Measurements from ENCODE around the gene OR51B4.
"Not testable (repeated sequence)": the region's sequence is repeated elsewhere in the genome, so short reads cannot be mapped to it uniquely, and the experiment has no call there.

The OR51B4 gene

DNA sequence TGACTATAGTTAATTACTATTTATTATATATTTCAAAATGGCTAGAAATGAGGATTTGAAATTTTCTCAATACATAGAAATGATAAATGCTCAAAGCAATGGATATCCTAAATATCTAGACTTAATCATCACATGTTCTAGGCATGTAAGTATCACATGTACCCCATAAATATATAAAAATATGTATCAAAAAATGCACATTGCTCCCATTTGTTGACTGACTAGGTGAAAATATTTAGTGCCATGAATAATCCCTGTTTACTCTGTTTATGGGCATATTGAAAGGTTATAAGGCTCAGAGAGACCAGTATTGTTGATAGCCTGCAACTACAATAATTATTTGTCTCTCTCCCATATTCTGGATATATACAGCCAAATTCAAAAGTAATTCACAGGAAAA lies 35.1 kb downstream of the OR51B4 start:
- no peaks in the 10 kb centered on the region for H3K27me3 ChIP-seq (ENCODE audit: insufficient read depth, low read length)
- H3K9ac ChIP-seq (ENCODE audit: low read depth, low read length), result no peak overlapping the region
- H3K4me1 ChIP-seq (ENCODE audit: insufficient read depth, low read length), result no peaks in the 10 kb centered on the region
- no peak overlapping the region for H3K4me3 ChIP-seq (ENCODE audit: low read length)
- H3K36me3 ChIP-seq (ENCODE audit: insufficient read depth, low read depth, low read length), result no peaks in the 10 kb centered on the region
- H3K27ac ChIP-seq (ENCODE audit: low read length), result no peak overlapping the region
- H3K9me3 ChIP-seq (ENCODE audit: insufficient read depth, low read depth, low read length), result no peaks in the 10 kb centered on the region

- no peak overlapping the region for H3K27ac ChIP-seq (ENCODE audit: low read length)
- no peak overlapping the region for H3K9ac ChIP-seq (ENCODE audit: low read depth, low read length)
- no peaks in the 10 kb centered on the region for H3K4me1 ChIP-seq (ENCODE audit: insufficient read depth, low read length)
- no peaks in the 10 kb centered on the region for H3K36me3 ChIP-seq (ENCODE audit: insufficient read depth, low read depth, low read length)
- H3K9me3 ChIP-seq (ENCODE audit: insufficient read depth, low read depth, low read length), result no peaks in the 10 kb centered on the region
- no peak overlapping the region for H3K4me3 ChIP-seq (ENCODE audit: low read length)
- no peaks in the 10 kb centered on the region for H3K27me3 ChIP-seq (ENCODE audit: insufficient read depth, low read length)
Observed at GRCh38 chr11:5265832-5266231, 35.9 kb downstream of the OR51B4 start.

DNA sequence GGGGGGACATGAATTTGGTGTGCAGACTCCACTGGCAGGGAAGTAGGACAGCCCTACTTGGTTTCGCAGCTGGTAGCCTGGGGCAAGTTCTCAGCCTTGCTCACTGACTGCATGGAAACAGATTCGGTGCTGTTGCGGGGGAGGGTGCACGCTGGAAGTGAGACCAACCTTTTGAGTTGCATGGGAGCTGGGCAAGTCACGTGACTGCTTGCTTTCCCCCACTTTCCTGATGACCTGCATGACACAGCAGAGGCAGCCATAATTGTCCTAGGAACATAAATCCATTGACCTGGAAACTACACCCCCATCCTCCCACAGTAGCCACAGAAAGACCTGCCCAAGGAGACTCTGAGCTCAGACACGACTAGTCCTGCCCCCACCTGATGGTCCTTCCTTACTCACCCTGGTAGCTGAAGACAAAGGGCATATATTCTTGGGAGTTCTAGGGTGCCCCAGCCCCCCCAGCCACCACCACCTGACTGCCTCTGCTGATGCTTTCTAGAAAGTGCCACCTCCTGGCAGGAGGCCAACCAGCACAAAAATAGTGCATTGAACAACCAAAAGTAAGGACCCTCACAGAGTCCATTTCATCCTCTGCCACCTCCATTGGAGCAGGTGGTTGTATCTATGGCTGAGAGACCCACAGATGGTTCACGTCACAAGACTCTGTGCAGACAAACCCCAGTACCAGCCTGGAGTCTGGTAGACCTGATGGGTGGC lies 43.0 kb downstream of the OR51B4 start:
- no peaks in the 10 kb centered on the region for H3K9me3 ChIP-seq (ENCODE audit: insufficient read depth, low read depth, low read length)
- no peak overlapping the region for H3K27ac ChIP-seq (ENCODE audit: low read length)
- H3K36me3 ChIP-seq (ENCODE audit: insufficient read depth, low read depth, low read length), result no peaks in the 10 kb centered on the region
- H3K27me3 ChIP-seq (ENCODE audit: insufficient read depth, low read length), result no peaks in the 10 kb centered on the region; the same call in 1 of the 2 replicates
- no peak overlapping the region for H3K9ac ChIP-seq (ENCODE audit: low read depth, low read length)
- H3K4me1 ChIP-seq (ENCODE audit: insufficient read depth, low read length), result peaks cover 14% of the 10 kb centered on the region
- H3K4me3 ChIP-seq (ENCODE audit: low read length), result no peak overlapping the region

DNA sequence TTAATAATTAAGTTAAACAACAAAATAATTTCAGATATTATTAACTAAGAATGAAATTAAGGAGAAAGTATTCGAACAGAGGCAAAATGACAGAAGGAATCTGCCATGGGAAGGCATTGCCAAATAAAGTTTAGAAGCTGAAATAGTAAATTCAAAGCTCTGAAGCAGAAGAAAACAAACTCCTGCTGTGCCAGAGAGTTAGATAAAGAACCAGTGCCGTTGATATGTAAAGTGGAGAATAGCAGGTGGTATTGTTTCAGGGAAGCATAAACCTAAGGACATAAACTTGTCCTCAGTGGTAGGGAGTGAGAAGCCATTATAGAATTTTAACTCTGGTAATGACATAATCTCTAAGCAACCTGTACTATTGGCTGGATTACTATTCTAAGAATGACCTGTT lies 44.5 kb downstream of the OR51B4 start:
- no peaks in the 10 kb centered on the region for H3K36me3 ChIP-seq (ENCODE audit: insufficient read depth, low read depth, low read length)
- no peak overlapping the region for H3K27ac ChIP-seq (ENCODE audit: low read length)
- H3K9ac ChIP-seq (ENCODE audit: low read depth, low read length), result no peak overlapping the region
- H3K4me3 ChIP-seq (ENCODE audit: low read length), result peak overlapping the region; percentile 33
- H3K9me3 ChIP-seq (ENCODE audit: insufficient read depth, low read depth, low read length), result no peaks in the 10 kb centered on the region
- H3K4me1 ChIP-seq (ENCODE audit: insufficient read depth, low read length), result peaks cover 14% of the 10 kb centered on the region
- H3K27me3 ChIP-seq (ENCODE audit: insufficient read depth, low read length), result no peaks in the 10 kb centered on the region; the same call in 1 of the 2 replicates

DNA sequence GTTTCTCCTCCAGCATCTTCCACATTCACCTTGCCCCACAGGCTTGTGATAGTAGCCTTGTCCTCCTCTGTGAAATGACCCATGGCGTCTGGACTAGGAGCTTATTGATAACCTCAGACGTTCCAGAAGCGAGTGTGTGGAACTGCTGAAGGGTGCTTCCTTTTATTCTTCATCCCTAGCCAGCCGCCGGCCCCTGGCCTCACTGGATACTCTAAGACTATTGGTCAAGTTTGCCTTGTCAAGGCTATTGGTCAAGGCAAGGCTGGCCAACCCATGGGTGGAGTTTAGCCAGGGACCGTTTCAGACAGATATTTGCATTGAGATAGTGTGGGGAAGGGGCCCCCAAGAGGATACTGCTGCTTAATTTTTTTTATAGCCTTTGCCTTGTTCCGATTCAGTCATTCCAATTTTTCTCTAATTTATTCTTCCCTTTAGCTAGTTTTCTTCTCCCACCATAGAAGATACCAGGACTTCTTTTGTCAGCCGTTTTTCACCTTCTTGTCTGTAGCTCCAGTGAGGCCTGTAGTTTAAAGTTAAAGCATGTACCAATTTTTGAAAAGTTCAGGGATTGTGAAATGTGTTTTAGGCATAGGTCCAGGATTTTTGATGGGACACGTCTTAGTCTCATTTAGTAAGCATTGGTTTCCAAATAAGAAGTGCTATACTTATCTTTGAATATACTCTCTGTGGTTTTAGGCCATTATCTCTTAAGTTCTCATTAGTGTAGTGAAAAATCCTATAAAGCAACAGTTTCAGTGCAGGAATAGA lies 46.9 kb downstream of the OR51B4 start, which contains the start of gene HBG2:
Gene HBG2 (minus strand): TSS at position 136 of the 768 bp plus-strand sequence. CDS start 53 bp downstream, at position 83.
- H3K4me1 ChIP-seq (ENCODE audit: insufficient read depth, low read length), result peaks cover 14% of the 10 kb centered on the region
- H3K4me3 ChIP-seq (ENCODE audit: low read length); H3K36me3 ChIP-seq (ENCODE audit: insufficient read depth, low read depth, low read length); H3K9ac ChIP-seq (ENCODE audit: low read depth, low read length); H3K9me3 ChIP-seq (ENCODE audit: insufficient read depth, low read depth, low read length); H3K27ac ChIP-seq (ENCODE audit: low read length); H3K27me3 ChIP-seq (ENCODE audit: insufficient read depth, low read length): not testable (repeated sequence)

- H3K4me1 ChIP-seq (ENCODE audit: insufficient read depth, low read length), result peaks cover 14% of the 10 kb centered on the region
- not testable (repeated sequence) for H3K27ac ChIP-seq (ENCODE audit: low read length); H3K9me3 ChIP-seq (ENCODE audit: insufficient read depth, low read depth, low read length); H3K9ac ChIP-seq (ENCODE audit: low read depth, low read length); H3K4me3 ChIP-seq (ENCODE audit: low read length); H3K27me3 ChIP-seq (ENCODE audit: insufficient read depth, low read length); H3K36me3 ChIP-seq (ENCODE audit: insufficient read depth, low read depth, low read length)
Observed at GRCh38 chr11:5254023-5254422, 47.7 kb downstream of the OR51B4 start.

DNA sequence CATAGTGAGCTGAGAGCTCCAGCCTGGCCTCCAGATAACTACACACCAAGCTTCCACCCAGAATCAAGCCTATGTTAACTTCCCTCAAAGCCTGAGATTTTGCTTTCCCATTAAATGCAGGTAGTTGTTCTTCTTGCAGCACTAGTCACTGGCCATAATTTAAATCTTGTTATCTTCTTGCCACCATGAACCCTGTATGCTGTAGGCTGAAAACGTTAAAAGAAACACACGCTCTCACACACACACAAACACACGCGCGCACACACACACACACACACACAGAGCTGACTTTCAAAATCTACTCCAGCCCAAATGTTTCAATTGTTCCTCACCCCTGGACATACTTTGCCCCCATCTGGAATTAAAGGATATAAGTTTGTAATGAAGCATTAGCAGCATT lies 48.3 kb downstream of the OR51B4 start:
- not testable (repeated sequence) for H3K4me3 ChIP-seq (ENCODE audit: low read length); H3K9ac ChIP-seq (ENCODE audit: low read depth, low read length); H3K27ac ChIP-seq (ENCODE audit: low read length); H3K36me3 ChIP-seq (ENCODE audit: insufficient read depth, low read depth, low read length); H3K9me3 ChIP-seq (ENCODE audit: insufficient read depth, low read depth, low read length); H3K27me3 ChIP-seq (ENCODE audit: insufficient read depth, low read length)
- H3K4me1 ChIP-seq (ENCODE audit: insufficient read depth, low read length), result peaks cover 14% of the 10 kb centered on the region

DNA sequence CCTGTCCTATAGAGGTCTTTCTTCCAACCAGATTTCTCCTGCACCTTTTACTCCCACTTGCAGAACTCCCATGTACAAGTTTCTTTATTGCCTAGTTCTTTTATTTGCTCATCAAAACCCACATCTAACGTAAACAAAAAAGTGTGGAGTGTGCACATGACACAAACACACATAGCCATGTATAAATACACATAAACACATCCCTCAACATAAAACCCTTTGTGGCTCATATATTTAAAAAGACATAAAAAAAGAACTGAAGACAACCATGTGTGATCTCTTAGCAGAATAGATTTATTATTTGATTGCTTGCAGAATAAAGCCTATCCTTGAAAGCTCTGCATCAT lies 48.9 kb downstream of the OR51B4 start:
- peaks cover 10% of the 10 kb centered on the region for H3K4me1 ChIP-seq (ENCODE audit: insufficient read depth, low read length)
- H3K36me3 ChIP-seq (ENCODE audit: insufficient read depth, low read depth, low read length), result no peaks in the 10 kb centered on the region
- no peak overlapping the region for H3K9ac ChIP-seq (ENCODE audit: low read depth, low read length)
- no peaks in the 10 kb centered on the region for H3K9me3 ChIP-seq (ENCODE audit: insufficient read depth, low read depth, low read length)
- H3K4me3 ChIP-seq (ENCODE audit: low read length), result no peak overlapping the region
- H3K27me3 ChIP-seq (ENCODE audit: insufficient read depth, low read length), result no peaks in the 10 kb centered on the region; the same call in 1 of the 2 replicates
- no peak overlapping the region for H3K27ac ChIP-seq (ENCODE audit: low read length)

DNA sequence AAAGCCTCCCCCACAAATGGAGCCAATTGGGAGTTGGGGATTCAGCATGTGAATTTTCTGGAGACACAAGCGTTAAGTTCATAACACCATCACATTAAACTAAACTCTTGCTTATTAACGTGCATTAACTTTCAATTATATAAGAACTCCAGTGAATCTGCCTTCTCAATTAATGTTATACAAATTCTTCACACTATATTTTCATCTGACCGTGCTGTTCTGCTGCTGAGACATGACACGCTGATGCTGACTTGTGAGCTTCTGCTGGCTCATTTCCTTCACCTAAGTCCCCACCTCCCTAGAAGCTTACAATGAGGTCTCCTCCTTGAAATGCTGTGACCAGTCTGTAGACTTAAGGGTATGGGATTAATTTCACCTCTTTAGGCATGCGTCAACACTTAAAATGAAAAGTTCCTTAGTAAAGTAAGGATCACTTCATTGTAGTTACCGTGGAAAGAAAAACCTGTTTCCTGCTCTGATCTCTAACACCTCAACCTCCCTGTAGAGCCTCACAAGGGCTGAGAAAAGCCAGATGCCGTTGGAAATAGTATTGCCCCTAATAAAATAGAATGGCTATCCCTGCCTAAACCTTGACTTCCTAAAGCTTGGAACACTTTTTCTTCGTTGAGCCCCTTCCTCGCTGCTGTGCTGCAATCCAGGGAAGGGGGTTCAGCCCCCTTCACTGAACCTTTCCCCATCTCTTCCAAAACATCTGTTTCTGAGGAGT lies 49.4 kb downstream of the OR51B4 start:
- no peak overlapping the region for H3K9ac ChIP-seq (ENCODE audit: low read depth, low read length)
- peaks cover 5% of the 10 kb centered on the region for H3K4me1 ChIP-seq (ENCODE audit: insufficient read depth, low read length)
- no peak overlapping the region for H3K4me3 ChIP-seq (ENCODE audit: low read length)
- no peaks in the 10 kb centered on the region for H3K36me3 ChIP-seq (ENCODE audit: insufficient read depth, low read depth, low read length)
- H3K9me3 ChIP-seq (ENCODE audit: insufficient read depth, low read depth, low read length), result no peaks in the 10 kb centered on the region
- H3K27me3 ChIP-seq (ENCODE audit: insufficient read depth, low read length), result no peaks in the 10 kb centered on the region; the same call in 1 of the 2 replicates
- no peak overlapping the region for H3K27ac ChIP-seq (ENCODE audit: low read length)

DNA sequence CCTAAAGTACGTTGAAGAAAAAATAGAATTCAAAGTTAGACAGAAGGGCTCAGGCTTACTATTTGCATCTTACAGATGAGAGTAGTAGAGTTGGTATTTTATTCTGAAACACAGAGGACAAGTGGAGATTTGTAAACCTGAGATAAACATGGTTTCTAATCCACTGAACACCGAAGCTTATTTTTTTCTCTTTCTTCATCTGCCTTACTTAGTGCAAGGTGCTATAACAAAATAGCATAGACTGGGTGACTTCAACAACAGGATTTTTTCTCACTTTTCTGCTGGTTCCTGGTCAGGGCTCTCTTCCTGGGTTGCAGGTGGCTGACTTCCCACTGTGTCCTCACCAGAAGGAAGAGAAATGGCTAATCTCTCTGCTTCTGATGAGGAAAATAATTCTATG lies 50.0 kb downstream of the OR51B4 start:
- no peaks in the 10 kb centered on the region for H3K9me3 ChIP-seq (ENCODE audit: insufficient read depth, low read depth, low read length)
- no peak overlapping the region for H3K27ac ChIP-seq (ENCODE audit: low read length)
- peaks cover under 1% of the 10 kb centered on the region for H3K4me1 ChIP-seq (ENCODE audit: insufficient read depth, low read length)
- no peaks in the 10 kb centered on the region for H3K36me3 ChIP-seq (ENCODE audit: insufficient read depth, low read depth, low read length)
- no peak overlapping the region for H3K4me3 ChIP-seq (ENCODE audit: low read length)
- H3K27me3 ChIP-seq (ENCODE audit: insufficient read depth, low read length), result no peaks in the 10 kb centered on the region; the same call in 1 of the 2 replicates
- no peak overlapping the region for H3K9ac ChIP-seq (ENCODE audit: low read depth, low read length)
